Stimulated activated CD4-positive, alpha-beta T cell treated with anti-CD3 and anti-CD28 coated beads, Interleukin-1b, Interleukin-23, amount 100 ng/mL, for 48 hours (primary cell): ENCODE results near the gene ANKDD1A.

ENCODE experiments used
- DNase-seq: peaks from one replicate; pipeline ENCODE4 v3.0.0-alpha.2; 2020

ANKDD1A gene

GRCh38 chr15:64926661-64927060 is 15.0 kb downstream of the ANKDD1A start:
- DNase-seq, result no peak

GRCh38 chr15:64928626-64929220 is 17.0 kb downstream of the ANKDD1A start:
- DNase-seq, result no peak

GRCh38 chr15:64930019-64930652 is 18.4 kb downstream of the ANKDD1A start:
- no peak for DNase-seq

- no peak for DNase-seq
These were observed 19.2 kb downstream of the ANKDD1A start for GRCh38 chr15:64930778-64931371.

- no peak for DNase-seq
These were observed 19.7 kb downstream of the ANKDD1A start for GRCh38 chr15:64931381-64931780.

GRCh38 chr15:64934023-64934422 is 22.3 kb downstream of the ANKDD1A start:
- no peak for DNase-seq

- DNase-seq, result no peak
These were observed 26.5 kb downstream of the ANKDD1A start for GRCh38 chr15:64938192-64938591.

GRCh38 chr15:64942356-64942755 is 30.7 kb downstream of the ANKDD1A start:
- no peak for DNase-seq

GRCh38 chr15:64943512-64944225 is 32.0 kb downstream of the ANKDD1A start:
- no peak for DNase-seq

- DNase-seq, result no peak
These were observed 33.3 kb downstream of the ANKDD1A start for GRCh38 chr15:64944961-64945360.

GRCh38 chr15:64947211-64947610 is 35.5 kb downstream of the ANKDD1A start:
- no peak for DNase-seq

GRCh38 chr15:64948916-64949315 is 37.2 kb downstream of the ANKDD1A start:
- no peak for DNase-seq

- no peak for DNase-seq
These were observed 37.9 kb downstream of the ANKDD1A start for GRCh38 chr15:64949383-64950186.

- DNase-seq, result no peak
These were observed 39.2 kb downstream of the ANKDD1A start for GRCh38 chr15:64950888-64951287.

GRCh38 chr15:64951777-64952418 is 40.2 kb downstream of the ANKDD1A start:
- DNase-seq, result no peak

GRCh38 chr15:64954395-64954794 is 42.7 kb downstream of the ANKDD1A start:
- DNase-seq, result no peak

GRCh38 chr15:64959128-64959527 is 47.4 kb downstream of the ANKDD1A start:
- no peak for DNase-seq

GRCh38 chr15:64960153-64960552 is 48.5 kb downstream of the ANKDD1A start:
- DNase-seq, result no peak

GRCh38 chr15:64961013-64961412 is 49.3 kb downstream of the ANKDD1A start:
- no peak for DNase-seq

GRCh38 chr15:64969401-64969800 is 57.7 kb downstream of the ANKDD1A start:
- DNase-seq, result no peak

GRCh38 chr15:64970698-64971097 is 59.0 kb downstream of the ANKDD1A start:
- DNase-seq, result no peak

GRCh38 chr15:64975390-64975789 is 63.7 kb downstream of the ANKDD1A start:
- no peak for DNase-seq
